ENCODE results near the gene SLC17A4. TPM values are rescaled to one million over a fixed set of nuclear protein-coding genes. Genes with fewer than 3 reads are reported as not detected.

SLC17A4 gene
- total RNA-seq, 1 experiment from 2014 or later = not detected

DNA sequence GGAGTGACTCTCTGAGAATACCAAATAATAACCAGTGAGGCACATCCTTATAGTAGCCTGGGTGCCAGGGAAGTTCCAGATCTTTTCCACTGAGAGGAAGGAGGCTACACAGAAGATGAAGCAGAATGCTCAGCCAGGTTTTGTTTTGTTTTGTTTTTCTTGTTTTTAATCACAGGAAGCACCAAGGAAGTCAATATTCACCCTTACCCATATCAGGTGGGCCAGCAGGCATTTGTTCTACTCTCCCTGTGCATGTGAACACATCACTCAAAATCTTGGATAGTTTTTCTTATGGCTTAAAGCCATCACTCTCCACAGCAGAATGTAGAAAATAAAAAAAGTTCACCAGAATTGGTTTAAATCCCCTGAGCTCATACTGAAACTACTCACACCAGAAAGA is 66.8 kb downstream of the SLC17A4 start:
- H3K56ac ChIP-seq (ENCODE audit: insufficient read length, low read depth, low read length) = no peak overlapping the region

More for the DNA sequence above, 66.8 kb downstream of the SLC17A4 start:
- no peak overlapping the region for H3K18ac ChIP-seq (ENCODE audit: insufficient read length, low read depth, low read length)
- TF ChIP-seq, protein P1, sequence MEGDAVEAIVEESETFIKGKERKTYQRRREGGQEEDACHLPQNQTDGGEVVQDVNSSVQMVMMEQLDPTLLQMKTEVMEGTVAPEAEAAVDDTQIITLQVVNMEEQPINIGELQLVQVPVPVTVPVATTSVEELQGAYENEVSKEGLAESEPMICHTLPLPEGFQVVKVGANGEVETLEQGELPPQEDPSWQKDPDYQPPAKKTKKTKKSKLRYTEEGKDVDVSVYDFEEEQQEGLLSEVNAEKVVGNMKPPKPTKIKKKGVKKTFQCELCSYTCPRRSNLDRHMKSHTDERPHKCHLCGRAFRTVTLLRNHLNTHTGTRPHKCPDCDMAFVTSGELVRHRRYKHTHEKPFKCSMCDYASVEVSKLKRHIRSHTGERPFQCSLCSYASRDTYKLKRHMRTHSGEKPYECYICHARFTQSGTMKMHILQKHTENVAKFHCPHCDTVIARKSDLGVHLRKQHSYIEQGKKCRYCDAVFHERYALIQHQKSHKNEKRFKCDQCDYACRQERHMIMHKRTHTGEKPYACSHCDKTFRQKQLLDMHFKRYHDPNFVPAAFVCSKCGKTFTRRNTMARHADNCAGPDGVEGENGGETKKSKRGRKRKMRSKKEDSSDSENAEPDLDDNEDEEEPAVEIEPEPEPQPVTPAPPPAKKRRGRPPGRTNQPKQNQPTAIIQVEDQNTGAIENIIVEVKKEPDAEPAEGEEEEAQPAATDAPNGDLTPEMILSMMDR (conservative IDR thresholded peaks at IDR 0.05) = no peak
- no peak overlapping the region for H3K23ac ChIP-seq (ENCODE audit: insufficient read length, low read depth, low read length)
- H2BK120ac ChIP-seq (ENCODE audit: low read depth, low read length, poor library complexity, severe bottlenecking) = no peak overlapping the region
- no peaks in the 10 kb centered on the region; the same call in 1 of the 2 replicates for H3K27me3 Mint-ChIP-seq (ENCODE audit: low read depth)
- no peak overlapping the region for H2AFZ ChIP-seq (ENCODE audit: low read length)
- H3K4me2 ChIP-seq (ENCODE audit: insufficient read depth, insufficient read length, low read length) = no peak overlapping the region
- no peaks in the 10 kb centered on the region for H3K27me3 ChIP-seq (ENCODE audit: insufficient read depth, low read length)
- no peak overlapping the region for H3K27ac Mint-ChIP-seq
- no peaks in the 10 kb centered on the region for H3K4me1 ChIP-seq (ENCODE audit: insufficient read depth, low read length)
- 0 out of 5 replicates have a peak, but pooled peaks cover 0 to 2% of the 10 kb centered on the region in 2 experiments for H3K9me3 Mint-ChIP-seq
- H2AK5ac ChIP-seq (ENCODE audit: insufficient read length, low read length) = no peak overlapping the region
- H4K8ac ChIP-seq (replicated peaks; ENCODE audit: insufficient read length, low read depth, low read length) = no peak overlapping the region
- no peak overlapping the region for H3K14ac ChIP-seq (ENCODE audit: insufficient read depth, low read length)
- no peak overlapping the region for H2BK15ac ChIP-seq (ENCODE audit: low read depth, low read length)
- no peaks in the 10 kb centered on the region for H3K79me2 ChIP-seq (ENCODE audit: insufficient read depth, low read length)
- H4K20me1 ChIP-seq (ENCODE audit: control insufficient read depth, insufficient read depth, insufficient read length) = no peaks in the 10 kb centered on the region
- no peaks in the 10 kb centered on the region for H3K23me2 ChIP-seq (ENCODE audit: insufficient read length, low read depth, low read length, poor library complexity, severe bottlenecking)
- H3K9me3 ChIP-seq (ENCODE audit: control insufficient read depth, low read depth, low read length) = no peaks in the 10 kb centered on the region
- H3K79me1 ChIP-seq (ENCODE audit: insufficient read depth, low read depth, low read length, poor library complexity, severe bottlenecking) = no peaks in the 10 kb centered on the region
- no peak overlapping the region for H3K4ac ChIP-seq (ENCODE audit: low read depth, low read length)
- no peak overlapping the region for H3K4me3 Mint-ChIP-seq
- H2BK5ac ChIP-seq (ENCODE audit: insufficient read length, low read length) = no peak overlapping the region
- DNase-seq = no peak
- no peak overlapping the region for H3K27ac ChIP-seq (ENCODE audit: insufficient read length, low read depth, low read length)
- no peak overlapping the region for H3T11ph ChIP-seq (ENCODE audit: low read length)
- H3K9ac ChIP-seq (ENCODE audit: extremely low read depth, insufficient read length, low read length) = no peak overlapping the region
- peaks cover 2 to 3% of the 10 kb centered on the region in 2 experiments for H3K4me1 Mint-ChIP-seq
- no peak overlapping the region for H4K5ac ChIP-seq (ENCODE audit: insufficient read length, low read depth, low read length)
- H2BK12ac ChIP-seq (ENCODE audit: insufficient read length, low read depth, low read length) = no peak overlapping the region
- H3K36me3 Mint-ChIP-seq (ENCODE audit: insufficient read depth in 1 of 3, low read depth in 3 of 3) = no peaks in the 10 kb centered on the region; a peak in 2 of 7 replicates
- H2BK20ac ChIP-seq (ENCODE audit: low read depth, low read length, poor library complexity, severe bottlenecking) = no peak overlapping the region
- H4K91ac ChIP-seq (ENCODE audit: insufficient read length, low read depth, low read length) = no peak overlapping the region
